ENCODE results near the gene LIFR. TPM values are rescaled to one million over a fixed set of nuclear protein-coding genes. Genes with fewer than 3 reads are reported as not detected.
"Not testable (repeated sequence)": the region's sequence is repeated elsewhere in the genome, so short reads cannot be mapped to it uniquely, and the experiment has no call there.

The LIFR gene
- total RNA-seq, 4 donors from 2014 or later, result 18.7 to 71.4 (median 31.3) TPM

DNA sequence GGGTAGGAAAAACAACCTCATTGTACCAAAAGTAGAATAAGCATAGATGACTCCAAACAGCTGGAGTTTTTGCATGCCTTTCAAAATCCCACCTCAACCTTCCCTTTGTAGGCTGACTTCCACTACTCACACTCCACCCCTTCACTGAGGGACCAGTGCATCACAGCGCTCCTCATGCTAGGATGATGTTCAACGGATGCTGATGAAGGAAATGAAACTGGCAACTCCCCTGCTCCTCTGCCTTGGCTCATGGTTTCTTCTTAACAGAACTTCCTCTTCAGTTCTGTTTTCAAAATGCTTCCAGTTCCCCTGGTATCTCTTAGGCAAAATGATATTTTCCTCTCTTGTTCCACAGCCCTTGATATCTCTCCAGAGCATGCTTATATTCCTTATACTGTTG, 29.0 kb downstream of the LIFR start:
- H3K4me1 ChIP-seq, result no peaks in the 10 kb centered on the region
- no peaks in the 10 kb centered on the region for H3K9me3 ChIP-seq
- H3K27me3 ChIP-seq, result no peaks in the 10 kb centered on the region
- H3K4me3 ChIP-seq, result no peak overlapping the region
- 88% methylated on average over 2 of the region's 2 CpGs for WGBS
- peaks cover 26% of the 10 kb centered on the region for H3K36me3 ChIP-seq
- H3K27ac ChIP-seq, result no peak overlapping the region
- DNase-seq (ENCODE audit: low spot score in 2 of 2), result no peak
- TF ChIP-seq EP300 (IDR thresholded peaks at IDR 0.05), result no peak
- TF ChIP-seq POLR2AphosphoS5 (IDR thresholded peaks at IDR 0.05), result no peak
- TF ChIP-seq POLR2A (IDR thresholded peaks at IDR 0.05), result no peak
- TF ChIP-seq, protein P1, sequence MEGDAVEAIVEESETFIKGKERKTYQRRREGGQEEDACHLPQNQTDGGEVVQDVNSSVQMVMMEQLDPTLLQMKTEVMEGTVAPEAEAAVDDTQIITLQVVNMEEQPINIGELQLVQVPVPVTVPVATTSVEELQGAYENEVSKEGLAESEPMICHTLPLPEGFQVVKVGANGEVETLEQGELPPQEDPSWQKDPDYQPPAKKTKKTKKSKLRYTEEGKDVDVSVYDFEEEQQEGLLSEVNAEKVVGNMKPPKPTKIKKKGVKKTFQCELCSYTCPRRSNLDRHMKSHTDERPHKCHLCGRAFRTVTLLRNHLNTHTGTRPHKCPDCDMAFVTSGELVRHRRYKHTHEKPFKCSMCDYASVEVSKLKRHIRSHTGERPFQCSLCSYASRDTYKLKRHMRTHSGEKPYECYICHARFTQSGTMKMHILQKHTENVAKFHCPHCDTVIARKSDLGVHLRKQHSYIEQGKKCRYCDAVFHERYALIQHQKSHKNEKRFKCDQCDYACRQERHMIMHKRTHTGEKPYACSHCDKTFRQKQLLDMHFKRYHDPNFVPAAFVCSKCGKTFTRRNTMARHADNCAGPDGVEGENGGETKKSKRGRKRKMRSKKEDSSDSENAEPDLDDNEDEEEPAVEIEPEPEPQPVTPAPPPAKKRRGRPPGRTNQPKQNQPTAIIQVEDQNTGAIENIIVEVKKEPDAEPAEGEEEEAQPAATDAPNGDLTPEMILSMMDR (IDR thresholded peaks at IDR 0.05), result no peak

DNA sequence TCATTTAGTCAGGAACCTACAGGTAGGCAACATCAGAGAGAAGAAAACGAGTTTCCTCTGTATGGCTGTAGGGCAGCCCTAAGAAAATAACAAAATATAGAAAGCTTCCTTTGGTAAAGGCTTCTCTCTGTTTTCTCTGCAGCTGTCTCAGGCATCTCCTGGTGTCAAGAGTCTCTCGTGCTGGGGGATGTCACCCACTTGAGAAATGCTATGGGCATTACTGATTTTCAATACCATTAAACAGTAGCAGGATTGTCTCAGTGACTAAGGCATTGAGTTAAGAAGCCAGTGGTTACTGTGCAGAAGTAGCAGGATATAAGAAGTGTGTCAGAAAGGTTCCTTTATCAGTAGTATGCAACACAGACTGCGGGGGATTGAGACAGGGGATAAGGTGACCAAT, 32.4 kb downstream of the LIFR start:
- TF ChIP-seq EP300 (IDR thresholded peaks at IDR 0.05), result no peak
- no peak for TF ChIP-seq POLR2AphosphoS5 (IDR thresholded peaks at IDR 0.05)
- no peak for TF ChIP-seq POLR2A (IDR thresholded peaks at IDR 0.05)
- TF ChIP-seq, protein P1 (IDR thresholded peaks at IDR 0.05), result no peak
- Histone ChIP-seq H3K27ac (no peak overlapping the region), H3K27me3 (no peaks in the 10 kb centered on the region), H3K9me3 (no peaks in the 10 kb centered on the region), H3K4me3 (no peak overlapping the region), H3K4me1 (no peaks in the 10 kb centered on the region), H3K36me3 (peaks cover 41% of the 10 kb centered on the region)
- no peak for DNase-seq (ENCODE audit: low spot score in 2 of 2)
- 90% methylated on average over 3 of the region's 3 CpGs for WGBS

DNA sequence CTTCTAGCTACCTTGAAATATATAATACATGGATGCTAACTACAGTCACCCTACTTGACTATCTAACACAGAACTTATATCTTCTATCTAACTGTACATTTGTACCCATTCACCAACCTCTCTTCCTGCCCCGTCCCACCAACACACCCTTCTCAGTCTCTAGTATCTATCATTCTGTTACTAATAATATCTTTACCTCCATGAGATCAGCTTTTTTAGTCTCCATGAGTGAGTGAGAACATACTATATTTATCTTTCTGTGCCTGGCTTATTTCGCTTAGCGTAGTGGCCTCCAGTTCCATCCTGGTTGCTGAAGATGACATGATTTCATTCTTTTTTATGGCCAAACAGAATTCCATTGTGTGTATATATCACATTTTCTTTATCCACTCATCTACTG, 37.0 kb downstream of the LIFR start:
- TF ChIP-seq, protein P1 (IDR thresholded peaks at IDR 0.05), result no peak
- TF ChIP-seq POLR2AphosphoS5 (IDR thresholded peaks at IDR 0.05) (no peak), EP300 (IDR thresholded peaks at IDR 0.05) (no peak), POLR2A (IDR thresholded peaks at IDR 0.05) (no peak)
- Histone ChIP-seq H3K4me1 (no peaks in the 10 kb centered on the region), H3K27me3 (no peaks in the 10 kb centered on the region), H3K4me3 (no peak overlapping the region), H3K9me3 (no peaks in the 10 kb centered on the region), H3K27ac (no peak overlapping the region), H3K36me3 (peaks cover 27% of the 10 kb centered on the region)
- WGBS, result 95% methylated on average over 3 of the region's 3 CpGs
- DNase-seq (ENCODE audit: low spot score in 2 of 2), result no peak

DNA sequence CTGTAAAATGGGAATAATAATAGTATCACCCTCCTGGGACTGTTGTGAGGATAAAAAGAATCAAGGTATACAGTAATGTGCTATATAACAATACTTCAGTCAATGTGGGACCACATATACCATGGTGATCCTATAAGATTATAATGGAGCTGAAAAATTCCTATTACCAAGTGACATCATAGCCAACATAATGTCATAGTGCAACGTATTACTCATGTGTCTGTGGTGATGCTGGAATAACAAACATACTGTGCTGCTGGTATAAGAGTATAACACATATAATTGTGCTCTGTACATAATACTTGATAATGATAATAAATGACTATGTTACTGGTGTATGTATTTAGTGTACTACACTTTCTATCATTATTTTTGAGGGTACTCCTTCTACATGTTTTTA, 38.1 kb downstream of the LIFR start:
- TF ChIP-seq EP300 (IDR thresholded peaks at IDR 0.05) (no peak), POLR2AphosphoS5 (IDR thresholded peaks at IDR 0.05) (no peak)
- 87% methylated on average over 1 of the region's 1 CpG for WGBS

DNA sequence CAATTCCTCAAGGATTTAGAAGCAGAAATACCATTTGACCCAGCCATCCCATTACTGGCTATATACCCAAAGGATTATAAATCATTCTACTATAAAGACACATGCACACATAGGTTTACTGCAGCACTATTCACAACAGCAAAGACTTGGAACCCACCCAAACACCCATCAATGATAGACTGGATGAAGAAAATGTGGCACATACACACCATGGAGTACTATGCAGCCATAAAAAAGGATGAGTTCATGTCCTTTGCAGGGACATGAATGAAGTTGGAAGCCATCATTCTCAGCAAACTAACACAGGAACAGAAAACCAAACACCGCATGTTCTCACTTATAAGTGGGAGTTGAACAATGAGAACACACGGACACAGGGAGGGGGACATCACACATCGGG, 39.8 kb downstream of the LIFR start:
- H3K36me3 ChIP-seq, result peaks cover 11% of the 10 kb centered on the region
- not testable (repeated sequence) for H3K9me3 ChIP-seq; H3K27ac ChIP-seq; DNase-seq (ENCODE audit: low spot score in 2 of 2); H3K4me3 ChIP-seq; H3K27me3 ChIP-seq; H3K4me1 ChIP-seq
- 97% methylated on average over 3 of the region's 3 CpGs for WGBS

More for the DNA sequence above, 38.1 kb downstream of the LIFR start:
- Histone ChIP-seq H3K36me3 (peaks cover 21% of the 10 kb centered on the region), H3K9me3 (no peaks in the 10 kb centered on the region), H3K27ac (no peak overlapping the region), H3K27me3 (no peaks in the 10 kb centered on the region), H3K4me3 (no peak overlapping the region), H3K4me1 (no peaks in the 10 kb centered on the region)
- DNase-seq (ENCODE audit: low spot score in 2 of 2), result no peak

DNA sequence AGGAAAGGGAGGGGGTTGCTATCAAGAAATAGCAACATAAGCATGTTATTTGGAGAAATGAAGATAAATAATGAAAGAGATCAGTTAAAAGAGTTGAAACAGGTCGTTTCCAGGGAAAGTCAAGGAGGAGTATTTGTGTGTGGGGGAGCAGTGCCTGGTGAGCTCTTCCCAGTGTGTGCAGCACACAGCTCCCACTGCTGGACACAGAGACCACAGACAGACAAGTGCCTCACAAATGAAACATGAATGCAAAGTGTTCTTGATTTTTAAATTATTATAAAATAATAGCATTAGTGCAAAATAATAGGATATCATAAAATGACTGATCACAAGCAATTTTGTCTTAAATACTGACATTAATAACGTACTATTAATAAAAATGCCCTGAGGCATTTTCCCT, 40.8 kb downstream of the LIFR start:
- no peak overlapping the region for H3K4me3 ChIP-seq
- H3K27ac ChIP-seq, result no peak overlapping the region
- H3K9me3 ChIP-seq, result no peaks in the 10 kb centered on the region
- H3K36me3 ChIP-seq, result peaks cover 10% of the 10 kb centered on the region
- H3K27me3 ChIP-seq, result no peaks in the 10 kb centered on the region
- DNase-seq (ENCODE audit: low spot score in 2 of 2), result no peak
- H3K4me1 ChIP-seq, result no peaks in the 10 kb centered on the region
- 63% methylated on average over 2 of the region's 2 CpGs for WGBS
- no peak for TF ChIP-seq POLR2AphosphoS5 (IDR thresholded peaks at IDR 0.05)
- no peak for TF ChIP-seq EP300 (IDR thresholded peaks at IDR 0.05)
- no peak for TF ChIP-seq POLR2A (IDR thresholded peaks at IDR 0.05)
- TF ChIP-seq, protein P1 (IDR thresholded peaks at IDR 0.05), result no peak

Measured in suprapubic skin (tissue), 4 donors.